Fibroblast of pulmonary artery (primary cell): Measurements from ENCODE around the gene EHD1.
A peak's percentile ranks its signal among the peaks of the same experiment; 100 is the strongest.

Source experiments
- DNase-seq: peaks from one replicate; pipeline ENCODE4 v3.0.0-alpha.2; 2010; ENCODE audit warnings: low read depth
- H3K4me3 ChIP-seq: replicated peaks from 2 replicates; pipeline ENCODE4 v1.5.1; 2011; ENCODE audit warnings: low read depth, mild to moderate bottlenecking, control low read depth, low read length, moderate library complexity
- CTCF ChIP-seq: IDR thresholded peaks from 2 replicates; pipeline ENCODE4 v1.5.1; 2011; ENCODE audit warnings: mild to moderate bottlenecking, control low read depth, low read length, inconsistent platforms; ENCODE audit errors: missing control alignments

EHD1 gene

DNA sequence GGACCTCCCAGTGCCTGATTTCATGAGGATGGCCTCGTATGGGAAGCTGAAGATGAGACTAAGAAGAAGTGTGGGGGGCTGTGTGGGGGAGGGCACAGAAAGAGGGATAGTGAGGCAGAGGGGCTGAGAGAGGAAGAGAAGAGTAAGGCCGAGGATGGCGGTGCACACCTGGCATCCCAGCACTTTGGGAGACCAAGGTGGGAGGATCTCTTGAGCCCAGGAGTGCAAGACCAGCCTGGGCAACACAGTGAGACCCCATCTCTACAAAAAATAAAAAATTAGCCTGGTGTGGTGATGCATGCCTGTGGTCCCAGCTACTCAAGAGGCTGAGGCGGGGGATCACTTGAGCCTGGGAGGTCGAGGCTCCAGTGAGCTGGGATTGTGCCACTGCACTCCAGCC, 13.5 kb upstream of the EHD1 start:
- TF ChIP-seq CTCF: no peak
- H3K4me3 ChIP-seq: no peak overlapping the region
- no peak for DNase-seq

GRCh38 chr11:64891215-64891848, 12.9 kb upstream of the EHD1 start:
- TF ChIP-seq CTCF: no peak

GRCh38 chr11:64890522-64890939, 12.1 kb upstream of the EHD1 start:
- TF ChIP-seq CTCF: no peak
- H3K4me3 ChIP-seq: no peak overlapping the region
- DNase-seq: no peak

More at GRCh38 chr11:64891215-64891848, 12.9 kb upstream of the EHD1 start:
- no peak for DNase-seq
- no peak overlapping the region for H3K4me3 ChIP-seq

- no peak for DNase-seq
- no peak overlapping the region for H3K4me3 ChIP-seq
- no peak for TF ChIP-seq CTCF
Observed at GRCh38 chr11:64888729-64889511, 10.5 kb upstream of the EHD1 start.

- TF ChIP-seq CTCF: no peak
- no peak overlapping the region for H3K4me3 ChIP-seq
- DNase-seq: no peak
Observed at GRCh38 chr11:64888406-64888728, 9.9 kb upstream of the EHD1 start.

DNA sequence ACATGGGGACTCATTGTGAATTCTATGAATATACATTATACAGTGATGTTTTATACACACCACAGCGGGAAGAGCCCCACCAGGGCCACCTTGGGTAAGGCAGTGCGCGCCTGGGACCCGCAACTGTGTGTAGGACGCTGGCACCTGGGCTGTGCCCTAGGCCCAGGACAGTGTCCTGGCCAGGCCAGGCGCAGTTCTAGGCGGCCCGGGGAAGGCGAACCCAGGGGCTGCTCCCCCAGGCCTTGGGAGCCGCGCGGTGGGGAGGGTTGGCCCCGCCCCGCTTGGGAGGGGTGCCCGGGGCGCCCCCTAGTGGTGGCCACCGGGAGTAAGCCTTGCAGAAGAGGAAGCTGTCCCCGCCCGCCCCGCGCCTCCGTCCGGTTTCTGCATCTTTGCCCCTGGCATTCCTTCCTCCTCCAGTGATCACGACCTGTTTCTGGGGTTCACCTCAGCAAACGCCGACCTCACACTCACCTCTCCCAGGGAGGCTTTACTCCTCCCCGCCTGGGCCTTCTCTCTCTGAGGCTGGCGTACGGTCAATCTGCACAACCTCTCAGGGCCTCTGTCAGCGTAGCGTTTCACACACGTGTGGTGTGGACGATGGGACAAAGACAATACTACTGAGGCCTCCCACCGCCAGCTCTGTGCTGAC, 9.5 kb upstream of the EHD1 start:
- DNase-seq: peak; percentile 57
- TF ChIP-seq CTCF: peak; percentile 66
- no peak overlapping the region for H3K4me3 ChIP-seq
